ENCODE results near the gene DHRSX.
"Not testable (repeated sequence)": the region's sequence is repeated elsewhere in the genome, so short reads cannot be mapped to it uniquely, and the experiment has no call there.

The DHRSX gene

GRCh38 chrX:2389324-2389723, 111.5 kb downstream of the DHRSX start:
- Histone ChIP-seq H3K9me3 (ENCODE audit: control insufficient read depth, insufficient read depth, low read depth, low read length) (peaks cover 13% of the 10 kb centered on the region), H3K9ac (ENCODE audit: low read length) (no peak overlapping the region), H3K27ac (ENCODE audit: low read depth, low read length) (no peak overlapping the region), H3K4me1 (ENCODE audit: control insufficient read depth, insufficient read depth, low read length) (no peaks in the 10 kb centered on the region; the same call in 1 of the 2 replicates), H3K36me3 (ENCODE audit: control insufficient read depth, insufficient read depth, low read length) (peaks cover 15% of the 10 kb centered on the region), H3K27me3 (ENCODE audit: control insufficient read depth, insufficient read depth, low read length) (no peaks in the 10 kb centered on the region), H3K4me3 (ENCODE audit: low read depth, low read length) (no peak overlapping the region)

- H3K4me3 ChIP-seq (ENCODE audit: low read depth, low read length), result no peak overlapping the region
- peaks cover 13% of the 10 kb centered on the region for H3K9me3 ChIP-seq (ENCODE audit: control insufficient read depth, insufficient read depth, low read depth, low read length)
- no peak overlapping the region for H3K9ac ChIP-seq (ENCODE audit: low read length)
- no peaks in the 10 kb centered on the region for H3K27me3 ChIP-seq (ENCODE audit: control insufficient read depth, insufficient read depth, low read length)
- H3K4me1 ChIP-seq (ENCODE audit: control insufficient read depth, insufficient read depth, low read length), result no peaks in the 10 kb centered on the region; the same call in 1 of the 2 replicates
- no peak overlapping the region for H3K27ac ChIP-seq (ENCODE audit: low read depth, low read length)
- H3K36me3 ChIP-seq (ENCODE audit: control insufficient read depth, insufficient read depth, low read length), result peaks cover 15% of the 10 kb centered on the region
Observed at GRCh38 chrX:2388669-2389068, 112.1 kb downstream of the DHRSX start.

GRCh38 chrX:2387614-2388239, 113.0 kb downstream of the DHRSX start:
- no peak overlapping the region for H3K4me3 ChIP-seq (ENCODE audit: low read depth, low read length)
- no peak overlapping the region for H3K9ac ChIP-seq (ENCODE audit: low read length)
- no peak overlapping the region for H3K27ac ChIP-seq (ENCODE audit: low read depth, low read length)
- peaks cover 20% of the 10 kb centered on the region for H3K9me3 ChIP-seq (ENCODE audit: control insufficient read depth, insufficient read depth, low read depth, low read length)
- no peaks in the 10 kb centered on the region for H3K4me1 ChIP-seq (ENCODE audit: control insufficient read depth, insufficient read depth, low read length)
- no peaks in the 10 kb centered on the region for H3K27me3 ChIP-seq (ENCODE audit: control insufficient read depth, insufficient read depth, low read length)
- H3K36me3 ChIP-seq (ENCODE audit: control insufficient read depth, insufficient read depth, low read length), result peaks cover 15% of the 10 kb centered on the region

GRCh38 chrX:2385224-2385623, 115.6 kb downstream of the DHRSX start:
- H3K27ac ChIP-seq (ENCODE audit: low read depth, low read length), result no peak overlapping the region
- H3K36me3 ChIP-seq (ENCODE audit: control insufficient read depth, insufficient read depth, low read length), result peaks cover 11% of the 10 kb centered on the region; the same call in 1 of the 2 replicates
- H3K9ac ChIP-seq (ENCODE audit: low read length), result no peak overlapping the region
- H3K4me1 ChIP-seq (ENCODE audit: control insufficient read depth, insufficient read depth, low read length), result no peaks in the 10 kb centered on the region
- H3K4me3 ChIP-seq (ENCODE audit: low read depth, low read length), result no peak overlapping the region
- no peaks in the 10 kb centered on the region for H3K27me3 ChIP-seq (ENCODE audit: control insufficient read depth, insufficient read depth, low read length)
- peaks cover 20% of the 10 kb centered on the region for H3K9me3 ChIP-seq (ENCODE audit: control insufficient read depth, insufficient read depth, low read depth, low read length)

- Histone ChIP-seq H3K9ac (ENCODE audit: low read length) (no peak overlapping the region), H3K4me1 (ENCODE audit: control insufficient read depth, insufficient read depth, low read length) (no peaks in the 10 kb centered on the region), H3K36me3 (ENCODE audit: control insufficient read depth, insufficient read depth, low read length) (peaks cover 11% of the 10 kb centered on the region; the same call in 1 of the 2 replicates), H3K4me3 (ENCODE audit: low read depth, low read length) (no peak overlapping the region), H3K27ac (ENCODE audit: low read depth, low read length) (no peak overlapping the region), H3K9me3 (ENCODE audit: control insufficient read depth, insufficient read depth, low read depth, low read length) (peaks cover 20% of the 10 kb centered on the region), H3K27me3 (ENCODE audit: control insufficient read depth, insufficient read depth, low read length) (no peaks in the 10 kb centered on the region)
Observed at GRCh38 chrX:2384486-2384885, 116.3 kb downstream of the DHRSX start.

GRCh38 chrX:2383735-2384134, 117.0 kb downstream of the DHRSX start:
- H3K9ac ChIP-seq (ENCODE audit: low read length), result no peak overlapping the region
- H3K36me3 ChIP-seq (ENCODE audit: control insufficient read depth, insufficient read depth, low read length), result peaks cover 8% of the 10 kb centered on the region; the same call in 1 of the 2 replicates
- no peak overlapping the region for H3K4me3 ChIP-seq (ENCODE audit: low read depth, low read length)
- H3K4me1 ChIP-seq (ENCODE audit: control insufficient read depth, insufficient read depth, low read length), result no peaks in the 10 kb centered on the region
- no peak overlapping the region for H3K27ac ChIP-seq (ENCODE audit: low read depth, low read length)
- peaks cover 20% of the 10 kb centered on the region for H3K9me3 ChIP-seq (ENCODE audit: control insufficient read depth, insufficient read depth, low read depth, low read length)
- no peaks in the 10 kb centered on the region for H3K27me3 ChIP-seq (ENCODE audit: control insufficient read depth, insufficient read depth, low read length)

GRCh38 chrX:2383144-2383543, 117.6 kb downstream of the DHRSX start:
- no peaks in the 10 kb centered on the region for H3K27me3 ChIP-seq (ENCODE audit: control insufficient read depth, insufficient read depth, low read length)
- H3K36me3 ChIP-seq (ENCODE audit: control insufficient read depth, insufficient read depth, low read length), result peaks cover 8% of the 10 kb centered on the region; the same call in 1 of the 2 replicates
- no peak overlapping the region for H3K4me3 ChIP-seq (ENCODE audit: low read depth, low read length)
- H3K4me1 ChIP-seq (ENCODE audit: control insufficient read depth, insufficient read depth, low read length), result no peaks in the 10 kb centered on the region
- no peak overlapping the region for H3K9ac ChIP-seq (ENCODE audit: low read length)
- H3K9me3 ChIP-seq (ENCODE audit: control insufficient read depth, insufficient read depth, low read depth, low read length), result peaks cover 22% of the 10 kb centered on the region
- no peak overlapping the region for H3K27ac ChIP-seq (ENCODE audit: low read depth, low read length)

GRCh38 chrX:2382433-2383048, 118.2 kb downstream of the DHRSX start:
- not testable (repeated sequence) for H3K9ac ChIP-seq (ENCODE audit: low read length); H3K4me1 ChIP-seq (ENCODE audit: control insufficient read depth, insufficient read depth, low read length); H3K4me3 ChIP-seq (ENCODE audit: low read depth, low read length); H3K27ac ChIP-seq (ENCODE audit: low read depth, low read length); H3K27me3 ChIP-seq (ENCODE audit: control insufficient read depth, insufficient read depth, low read length)
- Histone ChIP-seq H3K36me3 (ENCODE audit: control insufficient read depth, insufficient read depth, low read length) (peaks cover 12% of the 10 kb centered on the region; the same call in 1 of the 2 replicates), H3K9me3 (ENCODE audit: control insufficient read depth, insufficient read depth, low read depth, low read length) (peaks cover 26% of the 10 kb centered on the region)

- H3K9me3 ChIP-seq (ENCODE audit: control insufficient read depth, insufficient read depth, low read depth, low read length), result peaks cover 15% of the 10 kb centered on the region
- peaks cover 8% of the 10 kb centered on the region; the same call in 1 of the 2 replicates for H3K36me3 ChIP-seq (ENCODE audit: control insufficient read depth, insufficient read depth, low read length)
Observed at GRCh38 chrX:2376166-2376565, 124.6 kb downstream of the DHRSX start.

GRCh38 chrX:2374086-2374485, 126.7 kb downstream of the DHRSX start:
- H3K4me3 ChIP-seq (ENCODE audit: low read depth, low read length), result no peak overlapping the region

More at GRCh38 chrX:2376166-2376565, 124.6 kb downstream of the DHRSX start:
- Histone ChIP-seq H3K4me1 (ENCODE audit: control insufficient read depth, insufficient read depth, low read length) (peaks cover 5% of the 10 kb centered on the region; the same call in 1 of the 2 replicates), H3K4me3 (ENCODE audit: low read depth, low read length) (no peak overlapping the region), H3K27ac (ENCODE audit: low read depth, low read length) (no peak overlapping the region), H3K27me3 (ENCODE audit: control insufficient read depth, insufficient read depth, low read length) (no peaks in the 10 kb centered on the region), H3K9ac (ENCODE audit: low read length) (no peak overlapping the region)

GRCh38 chrX:2373615-2374014, 127.2 kb downstream of the DHRSX start:
- Histone ChIP-seq H3K4me1 (ENCODE audit: control insufficient read depth, insufficient read depth, low read length) (peaks cover 10% of the 10 kb centered on the region; the same call in 1 of the 2 replicates), H3K9me3 (ENCODE audit: control insufficient read depth, insufficient read depth, low read depth, low read length) (peaks cover 13% of the 10 kb centered on the region), H3K27me3 (ENCODE audit: control insufficient read depth, insufficient read depth, low read length) (no peaks in the 10 kb centered on the region)

More at GRCh38 chrX:2374086-2374485, 126.7 kb downstream of the DHRSX start:
- Histone ChIP-seq H3K36me3 (ENCODE audit: control insufficient read depth, insufficient read depth, low read length) (peaks cover 6% of the 10 kb centered on the region; the same call in 1 of the 2 replicates), H3K9ac (ENCODE audit: low read length) (no peak overlapping the region), H3K4me1 (ENCODE audit: control insufficient read depth, insufficient read depth, low read length) (peaks cover 10% of the 10 kb centered on the region; the same call in 1 of the 2 replicates), H3K9me3 (ENCODE audit: control insufficient read depth, insufficient read depth, low read depth, low read length) (peaks cover 13% of the 10 kb centered on the region), H3K27ac (ENCODE audit: low read depth, low read length) (no peak overlapping the region), H3K27me3 (ENCODE audit: control insufficient read depth, insufficient read depth, low read length) (no peaks in the 10 kb centered on the region)

More at GRCh38 chrX:2373615-2374014, 127.2 kb downstream of the DHRSX start:
- H3K27ac ChIP-seq (ENCODE audit: low read depth, low read length), result no peak overlapping the region
- no peak overlapping the region for H3K9ac ChIP-seq (ENCODE audit: low read length)
- no peak overlapping the region for H3K4me3 ChIP-seq (ENCODE audit: low read depth, low read length)
- H3K36me3 ChIP-seq (ENCODE audit: control insufficient read depth, insufficient read depth, low read length), result peaks cover 6% of the 10 kb centered on the region; the same call in 1 of the 2 replicates

All from HUES6 (cell line).